Endometrial microvascular endothelial cells (primary cell): Measurements from ENCODE around the gene CYLD. TPM values are rescaled to one million over a fixed set of nuclear protein-coding genes. Genes with fewer than 3 reads are reported as not detected.

Experiments used
- in situ Hi-C: cut with HindIII; loops from 2 replicates; pipeline ENCODE4 v1.10.0; 2017; ENCODE audit warnings: low sequenced_read_pairs, low pct_unique_long_range_greater_than_20kb; ENCODE audit errors: inconsistent ontology term
- total RNA-seq: library from RNA; depleted of rRNA; stranded (reverse); fragments of >200 nt; gene quantifications from one replicate; pipeline ENCODE4 v1.2.3, GENCODE V29; 2015; ENCODE audit errors: inconsistent ontology term

The CYLD gene
- total RNA-seq, 1 donor from 2014 or later: 28.4 TPM

DNA sequence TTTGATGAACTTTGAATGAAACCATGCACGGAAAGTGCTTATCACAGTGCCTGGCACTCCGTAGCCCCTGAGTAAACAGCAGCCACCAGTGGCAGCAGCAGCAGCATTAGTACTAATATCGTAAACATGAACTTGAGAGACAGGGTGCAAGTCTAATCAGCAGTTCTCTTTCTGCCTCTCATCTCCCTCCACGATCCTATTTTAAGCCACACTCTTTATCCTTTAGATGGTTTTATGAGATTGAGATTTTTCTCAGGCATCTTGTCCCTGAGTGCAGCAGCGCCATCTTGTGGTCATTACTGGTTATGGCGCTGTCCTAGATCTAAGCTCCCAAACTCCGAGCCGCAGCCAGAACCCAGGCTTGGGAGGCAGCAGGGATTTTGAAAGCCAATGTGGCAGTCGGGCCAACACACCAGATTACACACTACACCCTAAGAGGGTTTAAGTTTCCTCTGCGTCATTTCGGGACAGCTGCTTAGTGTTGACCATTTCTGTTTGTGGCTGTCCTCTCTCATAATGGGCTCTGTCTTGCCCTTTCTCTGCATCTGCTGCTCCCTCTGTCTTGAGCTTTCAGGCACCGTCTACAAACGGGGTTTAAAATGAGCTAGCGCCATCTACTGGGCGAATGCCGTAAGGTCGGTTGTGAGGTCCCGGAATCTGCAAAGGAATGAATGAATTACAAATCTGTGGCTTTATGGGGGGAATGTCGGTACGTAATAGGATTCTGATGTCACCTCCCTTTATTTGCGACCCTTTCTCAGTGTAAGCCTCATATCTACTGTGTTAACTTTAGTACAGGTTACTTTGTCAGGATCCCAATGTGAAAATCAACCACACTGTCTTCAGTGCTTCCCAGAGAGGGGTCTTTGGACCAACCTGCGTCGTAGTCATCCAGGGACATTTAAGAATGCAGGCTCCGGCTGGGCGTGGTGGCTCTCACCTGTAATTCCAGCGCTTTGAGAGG is 64.5 kb downstream of the CYLD start:
- in situ Hi-C loops: no loop called here

DNA sequence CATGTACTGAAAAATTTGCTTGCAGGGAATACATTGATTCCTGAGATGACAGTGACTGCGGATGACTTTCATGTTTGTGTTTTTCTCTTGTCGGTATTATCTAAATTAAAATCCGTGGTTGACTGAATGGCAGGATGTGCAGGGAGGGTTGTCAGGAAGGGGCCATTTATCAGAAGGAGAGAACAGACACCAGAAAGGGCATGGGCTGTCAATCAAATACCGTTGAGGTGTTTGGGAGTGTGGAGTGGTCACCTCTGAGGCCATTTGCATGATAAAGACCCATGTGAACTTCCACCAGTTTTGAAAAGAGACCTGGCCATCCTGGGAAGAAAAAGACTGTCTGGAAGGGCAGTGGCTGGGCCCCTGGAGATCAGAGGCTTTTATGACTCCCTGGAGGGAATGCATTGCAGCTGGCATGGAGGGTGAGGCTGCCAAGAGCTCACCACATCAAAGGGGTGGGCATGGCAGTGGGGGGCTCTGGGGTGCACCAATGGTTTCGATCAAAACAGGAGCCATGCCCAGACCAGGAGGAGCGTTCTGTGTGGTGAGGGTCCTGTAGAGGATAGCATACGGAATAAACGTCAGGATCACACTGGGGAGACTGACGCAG is 67.1 kb downstream of the CYLD start:
- in situ Hi-C loops: no loop called here

DNA sequence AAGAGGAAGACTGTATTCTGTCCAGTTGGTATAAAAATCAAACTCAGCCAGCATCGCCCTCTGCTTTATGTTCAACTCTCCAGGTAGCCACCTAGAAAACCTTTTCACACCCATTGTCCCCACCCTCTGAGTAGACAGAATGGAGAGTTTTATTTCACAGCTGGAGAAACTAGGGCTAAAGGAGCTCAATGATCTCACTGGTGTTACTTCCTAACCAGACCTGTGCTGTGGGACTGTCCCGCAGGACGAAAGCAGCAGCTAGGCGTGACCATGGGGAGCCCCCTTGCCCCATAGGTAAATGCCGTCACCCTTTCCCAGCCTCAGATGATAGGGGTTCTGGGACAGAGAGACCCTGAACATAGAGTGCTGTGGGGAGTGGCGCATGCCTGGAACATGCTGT is 67.7 kb downstream of the CYLD start:
- in situ Hi-C loops: no loop called here

DNA sequence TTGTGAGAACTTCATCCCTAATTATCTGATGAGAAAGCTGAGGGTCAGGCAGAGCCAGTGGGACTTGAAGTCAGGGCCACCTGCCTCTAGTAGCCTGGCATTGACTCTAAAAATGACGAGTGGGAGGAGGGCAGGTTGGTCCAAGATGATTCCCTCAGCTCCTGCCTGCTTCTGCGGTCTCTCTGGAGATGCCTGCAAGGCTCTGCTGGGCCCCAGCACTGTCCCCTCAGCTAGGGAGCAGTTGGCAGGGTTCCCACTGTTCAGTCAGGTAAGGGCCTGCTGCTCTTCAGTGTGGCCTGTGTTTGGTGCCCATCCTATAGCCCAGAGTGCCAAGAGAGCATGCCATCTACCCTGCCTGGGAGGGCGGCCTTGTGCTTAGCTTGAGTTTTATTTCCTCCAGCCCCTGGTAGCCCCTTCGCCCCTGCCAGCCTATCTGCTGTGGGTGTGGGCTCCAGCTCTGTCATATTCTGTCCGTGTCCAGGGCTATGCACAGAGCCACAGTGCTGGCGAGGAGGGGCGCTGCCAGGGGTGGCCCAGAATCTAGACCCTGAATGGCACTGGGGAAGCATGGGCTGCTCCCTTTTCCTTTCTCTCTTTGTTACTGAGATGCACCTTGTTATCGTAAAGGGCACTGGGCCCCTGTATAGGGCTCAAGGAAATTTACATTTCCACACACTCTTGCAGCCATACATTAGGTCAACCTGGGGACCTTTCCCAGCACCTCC is 68.5 kb downstream of the CYLD start:
- in situ Hi-C loops: no loop called here

DNA sequence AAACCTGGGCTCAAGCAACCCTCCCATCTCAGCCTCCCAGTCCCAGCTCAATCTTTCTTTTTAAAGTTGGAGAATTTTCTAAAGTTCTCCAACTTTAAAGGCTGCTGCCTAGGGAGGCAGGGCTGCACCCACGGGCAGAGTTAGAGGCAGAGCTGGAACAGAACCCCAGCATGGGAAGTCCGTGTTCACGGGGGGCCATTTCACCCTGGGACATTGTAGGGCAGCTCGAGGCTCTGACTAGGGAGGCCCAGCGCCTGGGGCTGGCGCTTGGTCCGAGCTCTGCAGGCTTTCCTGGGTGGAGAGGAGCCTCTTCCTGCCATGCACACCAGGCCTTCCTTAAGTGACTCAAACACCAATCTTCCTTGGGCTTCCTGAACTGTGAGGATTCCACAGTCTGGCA is 70.2 kb downstream of the CYLD start:
- in situ Hi-C loops: no loop called here

DNA sequence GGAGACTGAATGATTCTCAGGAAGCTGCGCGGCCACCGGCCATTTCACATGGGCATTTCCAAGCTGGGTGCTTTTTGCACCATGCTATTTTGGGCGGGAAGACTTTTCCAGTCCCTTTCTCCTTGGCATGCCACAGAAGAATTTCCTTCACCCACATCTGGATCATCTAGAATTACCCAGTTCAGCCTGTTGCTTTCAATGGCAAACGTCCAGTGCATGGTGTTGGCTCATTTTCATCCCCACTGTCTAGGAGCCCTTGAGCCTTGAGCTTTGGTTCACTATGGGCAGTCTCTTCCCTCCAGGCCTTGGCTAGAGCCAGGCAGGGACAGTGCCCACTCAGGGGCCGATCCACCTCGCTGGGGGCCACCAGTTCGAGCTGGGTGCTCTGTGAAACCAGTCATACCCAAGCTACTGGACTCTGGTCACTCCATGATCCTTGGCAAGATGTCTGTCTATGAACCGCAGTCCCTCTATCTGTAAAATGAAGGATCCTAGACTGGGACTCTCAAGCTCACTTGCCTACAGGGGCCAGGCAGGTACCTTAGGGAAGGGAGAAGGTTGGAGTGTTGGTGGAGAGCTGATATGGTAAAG is 71.1 kb downstream of the CYLD start:
- in situ Hi-C loops: no loop called here

DNA sequence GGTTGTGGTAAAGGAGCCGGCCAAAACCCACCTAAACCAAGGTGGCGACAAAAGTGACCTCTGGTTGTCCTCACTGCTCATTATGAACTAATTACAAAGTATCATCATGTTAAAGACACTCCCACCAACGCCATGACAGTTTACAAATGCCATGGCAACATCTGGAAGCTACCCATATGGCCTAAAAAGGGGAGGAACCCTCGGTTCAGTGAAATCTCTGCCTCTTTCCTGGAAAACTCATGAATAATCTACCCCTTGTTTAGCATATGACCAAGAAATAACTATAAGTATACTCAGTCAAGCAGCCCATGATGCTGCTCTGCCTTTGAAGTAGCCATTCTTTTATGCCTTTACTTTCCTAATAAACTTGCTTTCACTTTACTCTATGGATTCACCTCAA is 72.2 kb downstream of the CYLD start:
- in situ Hi-C loops: no loop called here

DNA sequence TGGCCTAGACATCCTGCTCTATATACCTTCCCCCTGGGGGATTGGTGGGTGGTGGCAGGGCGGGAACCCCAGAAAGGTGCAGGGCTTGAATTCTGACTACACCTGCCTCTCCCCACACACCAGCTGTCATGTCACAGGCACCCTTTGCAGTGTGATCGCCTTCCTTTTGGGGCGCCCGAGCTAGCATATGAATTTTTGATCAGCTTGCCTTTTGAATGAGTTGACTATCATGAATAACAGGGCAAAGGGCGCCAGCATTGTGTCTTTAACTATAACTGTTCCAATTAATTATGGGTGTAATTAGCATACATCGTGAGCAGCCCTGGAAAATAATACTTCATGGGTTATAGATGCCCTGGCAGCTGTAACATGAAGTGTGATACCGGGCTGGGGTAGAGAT is 72.7 kb downstream of the CYLD start:
- in situ Hi-C loops: no loop called here

DNA sequence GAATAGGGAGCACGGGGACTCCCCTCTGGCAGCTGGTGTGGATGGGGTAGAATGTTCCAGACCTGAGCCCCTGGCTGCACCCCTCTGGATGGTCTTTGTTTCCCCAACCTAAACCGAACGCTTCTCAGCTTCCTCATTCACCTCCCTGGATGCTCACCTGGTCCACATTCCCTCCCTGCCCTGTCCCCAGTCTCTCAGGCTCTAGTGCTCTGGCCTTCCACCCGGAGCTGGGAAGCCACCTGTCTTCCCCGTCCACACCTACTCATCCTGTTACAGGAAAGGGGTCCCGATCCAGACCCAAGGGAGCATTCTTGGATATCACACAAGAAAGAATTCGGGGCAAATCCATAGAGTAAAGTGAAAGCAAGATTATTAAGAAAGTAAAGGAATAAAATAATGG is 73.5 kb downstream of the CYLD start:
- in situ Hi-C loops: no loop called here

DNA sequence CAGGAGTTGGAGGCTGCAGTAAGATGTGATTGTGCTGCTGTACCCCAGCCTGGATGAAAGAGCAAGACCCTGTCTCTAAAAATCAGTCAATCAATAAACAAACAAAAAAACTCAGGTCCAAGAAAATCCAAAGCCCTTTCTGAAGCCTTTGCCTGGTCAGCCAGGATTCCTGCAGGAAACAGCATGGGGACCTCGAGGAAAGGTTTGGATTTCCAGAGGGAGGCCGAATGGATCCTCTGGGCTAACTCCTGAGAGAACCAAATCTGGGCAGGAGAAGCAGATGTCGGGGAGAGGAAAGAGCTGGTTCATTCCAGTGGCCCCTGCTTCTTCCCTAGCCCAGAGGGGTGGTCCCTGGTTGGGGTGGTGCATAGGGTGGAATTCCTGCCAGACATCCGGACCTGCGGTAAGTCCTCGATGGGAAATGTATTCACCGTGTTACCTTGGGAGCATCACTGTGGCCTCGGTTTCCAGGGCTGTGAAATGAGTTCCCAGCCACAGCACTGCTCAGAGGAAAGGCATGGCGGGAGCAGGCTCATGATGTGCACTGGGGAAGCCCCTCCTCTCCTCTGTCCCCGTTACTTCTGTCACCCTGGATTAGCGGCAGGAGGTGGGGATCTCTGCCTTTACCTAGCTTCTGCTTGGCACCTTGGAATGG is 75.1 kb downstream of the CYLD start:
- in situ Hi-C loops: no loop called here

DNA sequence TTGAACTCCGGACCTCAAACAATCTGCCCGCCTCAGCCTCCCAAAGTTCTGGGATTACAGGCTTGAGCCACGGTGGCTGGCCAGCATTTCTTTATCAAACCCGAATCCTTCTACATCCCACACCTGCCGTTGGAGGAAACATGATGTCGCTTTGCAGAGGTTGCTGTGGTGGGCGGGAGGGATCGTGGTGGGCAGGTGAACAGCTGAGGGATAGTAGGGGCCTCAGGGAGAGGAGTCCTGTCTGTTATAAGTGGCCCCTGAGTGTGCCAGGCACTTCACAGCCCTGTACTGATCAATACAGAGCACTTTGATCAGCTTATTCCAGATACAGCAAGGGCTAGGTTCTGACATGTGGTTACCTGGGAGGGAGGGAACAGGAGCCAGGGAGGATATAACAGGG is 76.5 kb downstream of the CYLD start:
- in situ Hi-C loops: no loop called here

DNA sequence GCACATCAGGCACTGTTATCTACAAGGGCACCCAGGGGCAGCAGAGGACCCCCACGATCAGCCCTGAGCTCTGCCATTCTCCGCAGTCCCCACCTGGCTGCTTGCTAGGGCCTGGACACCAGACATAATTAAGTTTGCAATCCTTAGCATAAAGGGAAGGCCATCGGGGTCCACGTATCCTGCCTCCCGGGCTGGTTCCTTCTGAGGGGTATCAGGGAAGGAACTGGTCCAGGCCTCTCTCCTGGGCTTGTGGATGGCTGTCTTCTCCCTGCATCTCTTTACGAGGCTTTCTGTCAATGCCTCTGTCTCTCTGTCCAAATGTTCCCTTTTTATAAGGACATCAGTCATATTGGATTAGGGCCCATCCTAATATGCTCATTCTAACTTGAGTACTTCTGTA is 77.8 kb downstream of the CYLD start:
- in situ Hi-C loops: no loop called here

DNA sequence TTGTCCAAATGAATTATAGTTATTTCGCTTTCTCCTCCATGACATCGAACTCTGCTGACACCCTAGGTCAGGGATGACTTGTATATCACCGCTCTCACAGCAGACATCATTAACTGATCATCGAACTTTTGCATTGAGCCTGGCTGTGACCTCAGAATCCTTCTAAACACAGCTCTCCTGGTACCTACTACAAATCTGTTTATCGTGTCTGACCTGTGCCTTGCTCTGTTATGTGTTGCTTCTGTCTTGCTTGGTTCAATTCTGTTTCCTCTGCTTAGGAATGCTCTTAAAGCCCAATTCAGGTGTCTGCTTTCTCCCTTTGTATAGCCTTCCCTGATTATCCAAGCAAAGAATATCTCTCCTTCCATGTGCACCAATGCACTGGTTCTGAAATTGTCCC is 78.3 kb downstream of the CYLD start:
- in situ Hi-C loops: no loop called here

DNA sequence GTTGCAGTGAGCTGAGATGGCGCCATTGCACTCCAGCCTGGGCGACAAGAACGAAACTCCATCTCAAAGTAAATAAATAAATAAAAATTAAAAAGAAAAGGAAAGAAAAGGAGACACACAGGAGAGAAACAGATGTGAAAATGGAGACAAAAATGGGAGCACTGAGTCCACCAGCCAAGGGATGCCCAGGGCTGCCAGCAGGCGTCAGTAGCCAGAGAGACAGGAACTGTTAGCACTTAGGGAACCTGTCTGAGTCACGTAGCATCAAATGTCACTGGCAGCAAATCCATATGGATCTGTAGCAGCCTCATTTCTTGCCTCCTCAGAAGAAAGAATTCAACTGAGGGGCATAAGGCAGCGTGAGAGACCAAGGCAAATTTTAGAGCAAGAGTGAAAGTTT is 79.7 kb downstream of the CYLD start:
- in situ Hi-C loops: no loop called here

DNA sequence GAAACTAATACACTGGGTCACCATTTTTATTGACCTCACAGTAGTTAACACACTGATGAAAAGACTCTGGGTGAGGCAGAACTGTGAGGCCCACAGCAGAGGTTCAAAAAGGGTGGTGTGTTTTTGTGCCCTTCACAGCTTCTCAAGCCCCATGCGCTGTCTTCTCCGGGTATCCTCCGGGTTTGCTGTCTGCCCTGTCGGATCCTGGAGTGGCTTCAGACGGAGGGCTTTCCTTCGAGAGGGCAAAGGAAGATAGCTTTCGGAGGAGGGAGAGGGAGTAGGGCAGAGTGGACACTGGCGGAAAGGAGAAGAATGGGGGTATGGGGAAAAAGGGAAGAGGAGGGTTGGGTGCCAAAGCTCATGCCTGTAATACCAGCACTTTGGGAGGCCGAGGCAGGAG is 80.8 kb downstream of the CYLD start:
- in situ Hi-C loops: no loop called here

DNA sequence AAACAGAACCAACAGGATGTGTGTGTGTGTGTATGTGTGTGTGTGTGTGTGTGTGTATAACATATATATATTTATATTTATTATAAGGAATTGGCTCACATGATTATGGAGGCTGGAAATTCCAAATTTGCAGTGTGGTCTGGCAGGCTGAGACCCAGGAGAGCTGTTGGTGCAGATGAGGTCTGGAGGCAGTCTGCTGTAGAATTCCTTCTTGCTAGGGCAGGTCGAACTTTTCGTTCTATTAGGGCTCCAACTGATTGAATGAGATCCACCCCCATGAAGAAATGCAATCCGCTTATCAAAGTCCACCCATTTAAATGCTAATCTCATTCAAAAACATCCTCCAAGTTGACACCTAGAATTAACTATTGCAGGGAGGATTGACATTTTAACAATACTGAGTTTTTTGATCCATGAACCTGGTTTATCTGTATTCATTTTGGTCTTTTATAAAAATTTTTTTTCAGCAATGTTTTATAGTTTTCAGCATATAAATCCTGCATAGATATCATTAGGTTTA is 85.0 kb downstream of the CYLD start:
- in situ Hi-C loops: no loop called here

DNA sequence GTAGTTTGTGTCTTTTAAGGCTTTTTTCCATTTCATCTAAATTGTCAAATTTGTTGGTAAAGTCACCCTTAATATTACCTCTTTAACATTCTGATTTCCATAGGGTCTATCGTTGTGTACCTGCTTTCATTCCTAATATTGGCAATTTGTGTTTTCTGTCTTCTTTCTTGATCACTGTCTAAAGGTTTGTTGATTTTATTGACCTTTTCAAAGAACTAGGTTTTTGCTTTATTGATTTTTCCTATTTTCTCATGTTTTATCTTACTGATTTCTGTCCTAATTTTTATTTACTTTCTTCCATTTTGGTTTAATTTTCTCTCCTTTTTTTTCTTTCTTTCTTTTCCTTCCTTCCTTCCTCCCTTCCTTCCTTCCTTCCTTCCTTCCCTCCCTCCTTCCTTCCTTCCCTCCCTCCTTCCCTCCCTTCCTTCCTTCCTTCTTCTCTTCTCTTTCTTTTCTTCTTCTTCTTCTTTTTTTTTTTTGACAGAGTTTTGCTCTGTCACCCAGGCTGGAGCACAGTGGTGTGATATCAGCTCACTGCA is 86.3 kb downstream of the CYLD start:
- in situ Hi-C loops: no loop called here

DNA sequence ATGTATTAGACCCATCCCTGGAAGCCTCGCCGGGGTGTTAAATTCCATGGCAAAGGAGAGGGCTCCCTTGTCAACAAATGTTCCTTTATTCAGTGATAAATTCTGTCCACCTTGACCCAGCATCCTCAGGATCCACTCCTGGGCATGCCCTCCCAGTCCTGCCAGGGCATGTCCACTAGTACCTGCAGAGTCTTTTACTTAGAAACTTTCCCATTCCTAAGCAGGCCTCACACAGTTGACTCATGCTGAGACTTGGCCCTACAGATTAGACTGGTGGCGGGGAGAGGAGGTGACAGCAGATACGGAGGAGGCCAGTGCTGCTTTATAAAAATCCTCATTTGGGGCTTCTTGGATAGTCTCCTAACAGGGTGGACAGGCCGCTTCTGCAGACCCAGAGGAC is 88.8 kb downstream of the CYLD start:
- in situ Hi-C loops: no loop called here

DNA sequence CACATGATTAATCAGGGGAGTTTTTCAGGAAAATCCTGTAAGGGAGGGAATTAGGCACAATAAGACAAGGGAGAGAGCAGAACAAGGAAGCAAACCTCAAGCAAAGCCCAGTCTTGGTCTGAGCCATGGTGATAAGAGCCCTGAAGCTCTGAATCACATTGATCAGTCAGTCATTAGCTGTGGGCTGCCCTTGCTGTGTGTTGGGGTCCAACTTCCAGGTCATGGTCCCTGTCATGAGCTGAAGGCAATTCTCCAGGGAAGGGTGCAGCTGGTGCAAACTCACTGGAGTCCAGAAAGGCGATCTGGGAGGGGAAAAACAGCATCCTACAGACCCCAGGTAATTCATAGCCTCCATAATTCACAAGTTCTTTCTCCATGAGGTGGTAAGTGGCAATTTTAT is 89.9 kb downstream of the CYLD start:
- in situ Hi-C loops: no loop called here
